Left lobe of liver (tissue), 2 donors: Measurements from ENCODE around the gene MAJIN. TPM values are rescaled to one million over a fixed set of nuclear protein-coding genes. Genes with fewer than 3 reads are reported as not detected.
A peak's percentile ranks its signal among the peaks of the same experiment; 100 is the strongest.

Source experiments
- ATAC-seq: fragments of 200-7000 bp; cut with Tn5 transposase; one replicate; pipeline ENCODE4 v1.9.1; 2020; ENCODE audit warnings: mild to moderate bottlenecking, moderate library complexity
- DNase-seq: peaks from one replicate; pipeline ENCODE4 v3.0.0-alpha.2; 2020; ENCODE audit warnings: low spot score
- total RNA-seq: library from RNA; stranded (reverse); gene quantifications from one replicate; pipeline ENCODE4 v1.2.1, GENCODE V29; 2021
- donor health status: DM: no; HTN: no; CAD: no; lungs with moderate emphysema.
- donor health status: DM: no; HTN: yes; CAD: no.

Gene MAJIN
- total RNA-seq, 1 donor from 2014 or later: not detected

GRCh38 chr11:64933213-64933934 is 38.5 kb downstream of the MAJIN start:
- no peak for ATAC-seq
- DNase-seq: no peak

DNA sequence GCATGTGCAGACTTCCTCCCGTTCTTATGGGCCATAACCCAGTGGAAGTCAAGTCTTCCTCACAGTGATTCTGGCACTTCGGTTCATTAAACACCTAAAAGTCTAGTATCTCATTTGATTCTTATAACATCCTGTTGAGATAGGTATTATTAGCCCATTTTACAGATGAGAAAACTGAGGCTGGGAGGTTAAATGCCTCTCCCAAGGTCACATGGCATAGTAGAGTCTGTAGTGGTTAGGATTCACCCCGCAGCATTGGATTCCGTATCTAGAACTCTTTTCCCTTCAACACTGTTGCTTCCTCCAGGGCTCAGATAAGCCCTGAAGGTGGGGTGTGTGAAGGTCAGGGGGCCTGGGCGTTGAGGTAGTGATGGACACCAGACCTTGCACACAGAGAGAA is 39.6 kb downstream of the MAJIN start:
- DNase-seq: no peak
- no peak for ATAC-seq

DNA sequence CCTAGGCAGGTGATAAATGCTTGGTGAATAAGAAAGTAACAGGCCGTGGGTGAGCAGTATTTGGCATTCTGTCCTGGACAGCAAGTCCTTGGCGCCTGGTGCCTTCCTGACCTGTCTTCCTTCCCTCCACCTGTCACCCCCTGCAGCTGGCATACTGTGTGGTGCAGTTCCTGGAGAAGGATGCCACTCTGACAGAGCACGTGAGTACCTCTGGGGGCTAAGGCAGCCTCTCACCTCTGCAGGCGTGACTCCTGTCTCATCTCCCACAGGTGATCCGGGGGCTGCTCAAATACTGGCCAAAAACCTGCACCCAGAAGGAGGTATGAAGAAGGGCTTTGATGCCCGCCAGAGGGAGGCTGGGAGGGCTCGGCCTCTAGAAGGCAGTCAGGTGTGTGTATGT is 40.6 kb downstream of the MAJIN start:
- DNase-seq (no peak), ATAC-seq (no peak)

GRCh38 chr11:64930340-64930739 is 41.6 kb downstream of the MAJIN start:
- DNase-seq: no peak
- ATAC-seq: no peak

GRCh38 chr11:64929625-64930024 is 42.3 kb downstream of the MAJIN start:
- DNase-seq (no peak), ATAC-seq (no peak)

DNA sequence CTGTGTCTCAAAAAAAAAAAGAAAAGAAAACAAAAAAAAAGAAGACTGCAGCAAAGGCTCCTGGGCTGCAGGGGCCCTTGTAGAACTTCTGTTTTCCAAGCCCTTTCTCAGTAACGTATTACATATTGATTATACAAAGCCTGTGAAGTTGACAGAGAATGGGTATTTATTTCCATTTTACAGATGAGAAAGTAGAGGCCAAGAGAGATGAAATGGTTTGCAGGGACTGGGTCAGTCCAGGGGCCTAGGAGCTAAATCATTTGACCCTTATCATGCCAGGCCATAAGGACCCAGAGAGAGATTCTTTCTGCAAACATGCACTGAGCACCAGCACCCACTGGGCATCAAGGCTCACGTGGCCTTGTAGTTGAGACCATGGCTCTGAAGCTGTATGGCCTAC is 43.0 kb downstream of the MAJIN start:
- ATAC-seq (no peak), DNase-seq (no peak)

DNA sequence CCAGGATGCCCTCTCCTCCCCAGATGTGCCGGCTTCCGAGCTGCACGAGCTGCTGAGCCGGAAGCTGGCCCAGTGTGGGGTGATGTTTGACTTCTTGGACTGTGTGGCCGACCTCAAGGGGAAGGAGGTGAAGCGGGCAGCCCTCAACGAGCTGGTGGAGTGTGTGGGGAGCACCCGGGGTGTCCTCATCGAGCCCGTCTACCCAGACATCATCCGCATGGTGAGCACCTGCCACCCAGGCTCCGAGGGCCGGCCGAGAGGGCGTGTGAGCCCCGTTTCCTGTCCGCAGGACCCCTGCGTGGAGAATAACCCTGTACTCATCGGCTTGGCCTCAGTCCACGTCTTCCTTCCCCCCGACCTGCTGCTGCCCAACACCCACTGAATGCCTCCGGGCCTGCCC is 45.2 kb downstream of the MAJIN start:
- ATAC-seq (no peak), DNase-seq (no peak)

GRCh38 chr11:64925536-64926436 is 46.1 kb downstream of the MAJIN start:
- no peak for ATAC-seq

DNA sequence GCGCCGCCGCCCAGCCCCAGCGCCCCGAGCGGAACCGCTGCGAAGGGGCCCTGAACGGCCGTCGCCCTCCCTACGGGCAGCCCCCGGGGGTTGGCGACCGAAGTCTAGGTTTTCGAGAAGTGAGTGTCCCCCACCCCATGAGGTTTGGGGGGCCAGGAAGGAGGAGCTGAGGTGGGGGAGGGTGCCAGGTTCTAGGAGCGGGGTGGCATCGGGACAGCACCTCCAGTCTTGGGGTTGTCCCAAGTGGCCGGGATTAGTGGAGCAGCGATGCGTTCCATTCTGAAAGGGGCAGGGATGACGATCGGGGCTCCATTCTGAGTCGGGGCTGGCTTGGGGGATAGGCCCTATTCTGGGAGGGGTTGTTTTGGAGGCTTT is 47.0 kb downstream of the MAJIN start:
- DNase-seq: no peak
- ATAC-seq: peak; percentile 1

More at GRCh38 chr11:64925536-64926436, 46.1 kb downstream of the MAJIN start:
- DNase-seq: no peak

DNA sequence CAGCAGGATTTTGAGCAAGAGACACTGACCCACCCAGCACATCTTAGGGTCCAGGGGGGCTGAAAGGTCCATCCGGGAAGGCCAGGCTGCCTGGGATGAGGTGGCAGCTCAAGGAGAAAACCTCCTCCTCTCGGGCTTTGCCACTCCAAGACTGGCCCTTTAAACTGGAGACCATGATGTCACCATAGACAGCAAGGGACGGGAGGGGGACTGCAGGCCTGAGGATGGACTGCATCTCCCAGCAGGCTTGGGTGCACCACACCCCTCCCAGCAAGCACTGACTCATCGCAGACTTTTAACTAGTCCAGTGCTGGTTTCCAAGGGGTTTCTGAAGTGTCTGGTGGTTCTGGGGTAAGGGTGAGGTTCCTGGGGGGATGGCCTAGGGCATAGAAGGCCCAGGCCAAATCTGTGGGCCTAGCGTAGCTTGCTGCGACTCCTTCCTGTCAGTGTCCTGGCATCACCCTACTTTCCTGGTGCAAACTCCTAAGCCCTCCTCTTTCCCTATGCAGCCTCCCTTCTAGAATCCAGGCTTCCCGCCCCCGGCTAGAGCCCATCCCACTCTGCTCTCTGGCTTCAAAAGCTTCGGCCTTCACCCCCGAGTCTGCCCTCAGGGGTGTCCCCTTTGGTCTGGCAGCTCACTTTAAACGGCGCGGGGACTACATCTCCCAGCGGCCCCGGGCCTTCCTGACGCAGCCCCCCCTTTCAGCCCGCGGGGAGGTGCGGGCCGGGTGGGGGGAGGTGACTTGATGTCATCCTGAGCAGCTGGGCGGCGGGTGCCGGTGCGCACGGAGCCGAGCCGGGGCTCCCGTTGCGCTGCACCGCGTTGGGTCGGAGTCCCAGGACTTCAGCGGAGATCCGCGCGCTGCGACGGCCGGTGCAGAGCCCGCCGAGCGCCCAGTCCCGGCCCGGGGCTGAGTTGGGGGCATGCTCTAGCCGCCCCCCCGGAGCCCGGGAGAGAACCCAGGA is 47.7 kb downstream of the MAJIN start, which contains the start of gene PPP2R5B:
Gene PPP2R5B (plus strand): TSS at position 746 of the 966 bp plus-strand sequence. CDS start 1,046 bp downstream, outside the sequence.
- ATAC-seq (peak; percentile 95), DNase-seq (peak; percentile 95)

DNA sequence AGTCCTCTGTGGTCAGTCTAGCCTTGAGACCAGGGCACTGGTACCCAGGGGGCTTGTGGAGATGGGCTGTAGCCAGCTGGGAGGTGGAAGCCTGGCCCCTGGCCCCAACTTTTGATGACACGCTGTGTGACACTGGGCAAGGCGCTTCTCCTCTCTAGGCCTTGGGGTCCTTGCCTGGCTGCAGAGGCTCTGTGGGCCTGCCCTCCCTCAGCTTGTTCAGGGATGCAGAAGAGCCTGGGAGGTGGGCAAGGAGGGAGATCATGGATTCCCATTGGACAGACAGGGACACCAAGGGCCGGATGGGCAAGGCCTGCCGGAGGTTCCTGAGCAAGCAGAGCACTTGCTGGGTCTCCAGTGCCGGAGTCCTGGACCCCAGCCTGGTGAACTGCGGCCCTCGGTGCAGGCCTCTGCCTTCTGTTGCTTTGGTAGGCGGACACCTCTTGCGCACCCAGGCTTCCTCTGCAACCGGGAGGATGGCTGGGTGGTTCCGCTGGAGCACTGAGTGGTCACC is 48.7 kb downstream of the MAJIN start:
- DNase-seq: no peak

DNA sequence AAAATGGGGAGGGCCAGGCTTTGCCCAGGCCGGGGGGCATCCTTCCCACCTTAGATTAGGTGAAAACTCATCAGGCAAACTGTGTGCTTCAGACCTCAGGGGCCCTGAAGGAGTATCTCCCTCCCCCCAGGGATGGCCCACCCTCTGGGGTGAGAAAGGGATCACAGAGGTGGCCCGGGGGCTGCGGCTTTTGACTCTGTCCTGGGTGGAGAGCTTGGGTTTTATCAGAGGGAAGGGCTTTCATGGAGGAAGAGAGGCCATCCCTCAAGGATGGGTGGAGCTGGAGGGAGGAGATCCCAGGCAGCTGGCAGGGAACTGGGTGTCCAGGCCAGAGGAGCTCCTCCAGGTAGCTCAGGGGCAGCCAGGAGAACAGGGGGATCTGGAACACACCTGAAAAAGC is 50.5 kb downstream of the MAJIN start:
- ATAC-seq (no peak), DNase-seq (no peak)

More for the DNA sequence above, 48.7 kb downstream of the MAJIN start:
- ATAC-seq: no peak

GRCh38 chr11:64920124-64920523 is 51.8 kb downstream of the MAJIN start:
- no peak for DNase-seq
- ATAC-seq: no peak

DNA sequence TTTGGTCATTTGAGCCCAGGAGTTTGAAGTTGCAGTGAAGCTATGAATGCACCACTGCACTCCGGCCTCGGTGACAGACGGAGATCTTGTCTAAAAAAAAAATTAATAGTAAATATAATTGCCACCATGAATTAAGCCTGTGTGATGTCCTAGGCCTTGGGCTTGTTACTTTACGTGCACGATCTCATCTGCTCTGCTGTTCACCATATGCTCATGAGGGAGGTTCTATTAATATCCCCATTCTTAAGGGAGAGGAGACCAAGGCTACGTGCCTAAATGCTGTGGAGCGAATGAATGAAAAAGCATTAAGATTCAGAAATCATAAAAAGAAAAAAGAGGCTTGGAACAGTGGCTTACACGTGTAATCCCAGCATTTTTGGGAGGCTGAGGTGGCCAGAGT is 52.3 kb downstream of the MAJIN start:
- DNase-seq: no peak
- no peak for ATAC-seq

DNA sequence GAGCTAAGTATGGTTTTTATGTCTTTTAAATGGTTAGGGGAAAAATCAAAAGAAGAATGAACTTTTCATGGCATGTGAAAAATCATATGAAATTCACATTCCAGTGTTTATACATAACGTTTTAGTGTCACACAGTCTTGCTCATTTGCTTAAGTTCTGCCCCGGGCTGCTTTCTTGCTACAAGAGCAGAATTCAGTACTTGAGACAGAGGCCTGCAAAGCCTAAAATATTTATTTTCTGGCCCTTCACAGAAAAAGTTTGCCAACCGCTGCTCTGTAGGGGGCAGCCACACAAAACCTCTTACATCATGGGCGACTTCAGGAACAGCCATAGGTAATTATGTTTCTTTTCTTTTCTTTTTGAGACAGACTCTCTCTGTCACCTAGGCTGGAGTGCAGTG is 53.9 kb downstream of the MAJIN start:
- DNase-seq: no peak

DNA sequence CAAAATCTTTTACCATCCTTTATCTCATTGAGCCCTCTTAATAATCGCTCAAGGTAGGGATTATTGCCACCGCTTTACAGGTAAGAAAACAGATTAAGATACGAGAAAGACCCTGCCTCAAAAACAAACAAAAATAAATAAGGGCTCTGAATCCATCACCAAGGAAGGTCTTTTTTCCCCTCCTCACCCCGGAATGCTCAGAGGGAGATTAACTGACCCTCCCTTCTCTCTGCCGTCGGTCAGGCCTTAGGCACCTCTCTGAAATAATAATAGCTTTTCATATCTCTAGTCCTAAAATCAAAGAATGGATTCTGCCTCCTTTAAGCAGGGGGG is 54.3 kb downstream of the MAJIN start:
- ATAC-seq (no peak), DNase-seq (no peak)

More for the DNA sequence above, 53.9 kb downstream of the MAJIN start:
- ATAC-seq: no peak

- ATAC-seq (peak; percentile 95), DNase-seq (peak; percentile 99)
Observed at GRCh38 chr11:64916775-64917662, 54.9 kb downstream of the MAJIN start, which contains the start of gene ATG2A. ATG2A (minus strand) TSS chr11:64917209; CDS start chr11:64917135, 74 bp downstream.

GRCh38 chr11:64916040-64916774 is 55.7 kb downstream of the MAJIN start:
- ATAC-seq (peak; percentile 28), DNase-seq (peak; percentile 68)

DNA sequence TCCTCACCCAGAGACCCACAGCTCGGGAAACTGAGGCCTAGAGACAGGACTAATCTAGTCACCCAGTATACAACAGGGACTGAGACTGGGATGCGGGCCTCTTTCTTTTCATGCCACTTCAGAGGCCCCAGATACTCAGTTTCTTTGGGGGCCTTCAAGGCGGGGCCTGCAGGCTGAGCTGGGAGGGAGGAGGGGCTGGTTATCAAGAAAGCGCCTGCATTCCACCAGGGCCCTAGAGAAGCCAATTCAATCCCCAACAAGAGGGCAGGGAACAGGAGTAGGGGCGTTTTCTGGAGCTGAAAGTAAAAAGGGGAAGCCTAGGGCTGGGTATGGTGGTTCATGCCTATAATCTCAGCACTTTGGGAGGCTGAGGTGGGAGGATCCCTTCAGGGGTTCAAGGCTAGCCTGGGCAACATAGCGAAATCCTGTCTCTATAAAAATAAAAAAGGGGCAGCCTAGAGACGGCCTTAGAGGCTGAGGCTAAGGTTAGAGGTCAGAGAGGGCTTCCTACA is 56.5 kb downstream of the MAJIN start:
- ATAC-seq: no peak
- DNase-seq: no peak
